CD4-positive, alpha-beta T cell (primary cell): Measurements from ENCODE around the gene ZNF747. TPM values are rescaled to one million over a fixed set of nuclear protein-coding genes. Genes with fewer than 3 reads are reported as not detected.

Source experiments
- ATAC-seq: fragments of 200-7000 bp; cut with Tn5 transposase; one replicate; pipeline ENCODE4 v1.10.0; 2022; ENCODE audit warnings: mild to moderate bottlenecking; ENCODE audit not compliant: poor library complexity
- CTCF ChIA-PET: fragments of 350-600 bp; sonication (Branson Sonifier 250); formaldehyde crosslinking; loops from one replicate; lab custom pipeline; 2021; ENCODE audit warnings: antibody characterized with exemption, inconsistent platforms; lab: Charles Lee
- POLR2A ChIA-PET: fragments of 350-600 bp; sonication (Branson Sonifier 250); formaldehyde crosslinking; loops from one replicate; lab custom pipeline; 2021; ENCODE audit warnings: antibody characterized with exemption, inconsistent platforms; lab: Charles Lee
- DNase-seq, 14 experiments: peaks; one replicate each; pipeline ENCODE4 v3.0.0-alpha.2; 2013 to 2020; ENCODE audit warnings: mixed read lengths in 2 of 14
- H3K27ac ChIP-seq, 2 donors: one replicate each; pipeline versions ENCODE4 v1.5.1 to v1.7.0; 2013; ENCODE audit warnings: low read length in 2 of 2, low read depth in 1 of 2, mild to moderate bottlenecking in 1 of 2
- H3K27me3 ChIP-seq, 2 experiments: 1 replicate in 1 of 2; 2 replicates in 1 of 2; pipeline versions ENCODE4 v1.6.1 to v1.7.0; 2013; ENCODE audit warnings: low read length in 2 of 2, control low read depth in 1 of 2, mild to moderate bottlenecking in 1 of 2, moderate library complexity in 1 of 2; ENCODE audit not compliant: insufficient read depth in 2 of 2, control insufficient read depth in 1 of 2
- H3K36me3 ChIP-seq: one replicate; pipeline ENCODE4 v1.6.1; 2013; ENCODE audit warnings: low read length, control low read depth; ENCODE audit not compliant: insufficient read depth
- H3K4me1 ChIP-seq: one replicate; pipeline ENCODE4 v1.6.1; 2013; ENCODE audit warnings: low read length, control low read depth; ENCODE audit not compliant: insufficient read depth
- H3K4me3 ChIP-seq: one replicate; pipeline ENCODE4 v1.5.1; 2013; ENCODE audit warnings: mild to moderate bottlenecking, low read length, moderate library complexity
- H3K9me3 ChIP-seq, 2 experiments: 1 replicate in 1 of 2; 2 replicates in 1 of 2; pipeline versions ENCODE4 v1.6.1 to v1.7.0; 2013; ENCODE audit warnings: low read length in 2 of 2, mild to moderate bottlenecking in 2 of 2, control low read depth in 1 of 2, moderate library complexity in 1 of 2; ENCODE audit not compliant: control insufficient read depth in 1 of 2, insufficient read depth in 1 of 2
- H3K27ac Mint-ChIP-seq: one replicate; pipeline ENCODE4 v1.8.0; 2020; ENCODE audit warnings: mixed read lengths
- H3K27me3 Mint-ChIP-seq: one replicate; pipeline ENCODE4 v1.8.0; 2021; ENCODE audit warnings: mixed read lengths
- H3K36me3 Mint-ChIP-seq: one replicate; pipeline ENCODE4 v1.8.0; 2021; ENCODE audit warnings: low read depth, mixed read lengths
- H3K4me1 Mint-ChIP-seq: one replicate; pipeline ENCODE4 v1.8.0; 2021; ENCODE audit warnings: low read depth, mixed read lengths
- H3K4me3 Mint-ChIP-seq: one replicate; pipeline ENCODE4 v1.8.0; 2020; ENCODE audit warnings: mild to moderate bottlenecking, mixed read lengths
- H3K9me3 Mint-ChIP-seq: one replicate; pipeline ENCODE4 v1.8.0; 2020; ENCODE audit warnings: mixed read lengths
- CTCF ChIP-seq: fragments of 200-600 bp; IDR thresholded peaks from one replicate; pipeline ENCODE4 v1.8.0; 2022; ENCODE audit warnings: antibody characterized with exemption, mild to moderate bottlenecking
- intact Hi-C, 2 experiments: fragments of 100-400 bp; cut with DNase I in 1 of 2; cut with micrococcal nuclease in 1 of 2; formaldehyde crosslinking; loops; one replicate each; pipeline versions ENCODE4 v1.15.1 to v1.9.0; 2023 to 2025; cut with DNase I, micrococcal nuclease
- total RNA-seq, 174 experiments: library from RNA in 2 of 174; stranded (reverse) in 2 of 174; gene quantifications; one replicate each; pipeline ENCODE4 v1.2.3 and lab custom pipeline; 2021 to 2026

ZNF747 gene
- total RNA-seq, 2 experiments from 2014 or later: 6.3 to 6.7 TPM

- Histone ChIP-seq H3K4me3 (no peak overlapping the region), H3K27me3 (no peaks in the 10 kb centered on the region), H3K27ac (no peak overlapping the region), H3K4me1 (peaks cover 58% of the 10 kb centered on the region), H3K36me3 (peaks cover 17% of the 10 kb centered on the region), H3K9me3 (no peaks in the 10 kb centered on the region)
- no peaks in the 10 kb centered on the region for H3K9me3 Mint-ChIP-seq
- H3K27ac Mint-ChIP-seq: peak overlapping the region; percentile 78
- intact Hi-C loops: loop anchor here in 1 of 2 experiments (1.0 to 5.0 kb wide), 2 partner anchors 37 to 59 kb away; no protein-coding TSS in a partner anchor
- DNase-seq (peak in 1 of 14 experiments; percentile 20), ATAC-seq (no peak)
- no peaks in the 10 kb centered on the region for H3K27me3 Mint-ChIP-seq
- H3K4me1 Mint-ChIP-seq: peaks cover 30% of the 10 kb centered on the region
- H3K36me3 Mint-ChIP-seq: peaks cover 12% of the 10 kb centered on the region
- H3K4me3 Mint-ChIP-seq: peak overlapping the region; percentile 42
- no peak for TF ChIP-seq CTCF
- ChIA-PET POLR2A (interaction anchor here (0.9 to 4.4 kb wide), 5 partner anchors 29 to 70 kb away, joined by 4 to 23 read pairs (median 6); partner anchors contain the start of genes ITGAL, ZNF688 and ZNF764), CTCF (interaction anchor here (0.8 to 4.9 kb wide), 4 partner anchors 29 to 99 kb away, joined by 4 to 22 read pairs (median 6); partner anchors contain the start of genes DCTPP1 and ZNF764)
These were observed 5.7 kb downstream of the ZNF747 start for GRCh38 chr16:30528799-30529457.

GRCh38 chr16:30527635-30528178, 7.0 kb downstream of the ZNF747 start:
- H3K27ac Mint-ChIP-seq: peak overlapping the region; percentile 81
- Histone ChIP-seq H3K27me3 (no peaks in the 10 kb centered on the region), H3K36me3 (peaks cover 14% of the 10 kb centered on the region), H3K4me3 (peak overlapping the region; percentile 83), H3K27ac (peak overlapping the region; percentile 76 to 81), H3K4me1 (peaks cover 49% of the 10 kb centered on the region), H3K9me3 (no peaks in the 10 kb centered on the region)
- H3K4me1 Mint-ChIP-seq: peaks cover 26% of the 10 kb centered on the region
- ChIA-PET POLR2A (interaction anchor here (0.9 to 4.4 kb wide), 11 partner anchors 8 to 110 kb away, joined by 3 to 23 read pairs (median 4); partner anchors contain the start of genes DCTPP1, ITGAL and ZNF688), CTCF (interaction anchor here (0.8 to 4.9 kb wide), 5 partner anchors 30 to 78 kb away, joined by 4 to 22 read pairs (median 4); partner anchors contain the start of genes ZNF688, ZNF764 and ZNF785)
- no peak for TF ChIP-seq CTCF
- H3K27me3 Mint-ChIP-seq: no peaks in the 10 kb centered on the region
- peak; percentile 14 for ATAC-seq
- DNase-seq: peak in 4 of 14 experiments; percentile 18 to 61 (median 47)
- no peaks in the 10 kb centered on the region for H3K9me3 Mint-ChIP-seq
- peak overlapping the region; percentile 88 for H3K4me3 Mint-ChIP-seq
- H3K36me3 Mint-ChIP-seq: peaks cover 9% of the 10 kb centered on the region
- intact Hi-C loops: loop anchor here in 1 of 2 experiments (2.0 to 5.0 kb wide), 3 partner anchors 31 to 79 kb away; partner anchors contain the start of gene ZNF764

GRCh38 chr16:30526823-30527634, 7.6 kb downstream of the ZNF747 start:
- no peaks in the 10 kb centered on the region for H3K27me3 ChIP-seq
- Mint-ChIP-seq H3K4me1 (peaks cover 26% of the 10 kb centered on the region), H3K36me3 (peaks cover 14% of the 10 kb centered on the region), H3K27ac (peak overlapping the region; percentile 81), H3K9me3 (no peaks in the 10 kb centered on the region), H3K27me3 (no peaks in the 10 kb centered on the region), H3K4me3 (peak overlapping the region; percentile 88)
- H3K36me3 ChIP-seq: peaks cover 12% of the 10 kb centered on the region
- H3K9me3 ChIP-seq: no peaks in the 10 kb centered on the region
- H3K4me1 ChIP-seq: peaks cover 49% of the 10 kb centered on the region
- ATAC-seq (peak; percentile 71), DNase-seq (peak; percentile 57 to 95 (median 86))
- peak overlapping the region; percentile 83 for H3K4me3 ChIP-seq
- CTCF ChIA-PET: interaction anchor here (0.8 to 4.9 kb wide), 4 partner anchors 31 to 77 kb away, joined by 4 to 22 read pairs (median 4); partner anchors contain the start of genes ZNF688, ZNF764 and ZNF785
- peak overlapping the region; percentile 76 to 81 for H3K27ac ChIP-seq
- peak; percentile 18 for TF ChIP-seq CTCF
- POLR2A ChIA-PET: interaction anchor here (0.7 to 4.4 kb wide), 12 partner anchors 9 to 131 kb away, joined by 3 to 23 read pairs (median 4); partner anchors contain the start of genes DCTPP1, FBRS, ZNF688 and ZNF689
- intact Hi-C loops: loop anchor here in 1 of 2 experiments (2.0 to 5.0 kb wide), 3 partner anchors 32 to 78 kb away; partner anchors contain the start of gene ZNF764
